ENCODE results near the gene ASRGL1.

Gene ASRGL1

GRCh38 chr11:62418136-62418535 lies 80.9 kb downstream of the ASRGL1 start:
- Histone ChIP-seq H4K20me1 (ENCODE audit: low read depth, low read length) (no peaks in the 10 kb centered on the region), H3K27ac (ENCODE audit: low read depth, low read length) (no peak overlapping the region), H3K9me3 (ENCODE audit: insufficient read depth, low read length) (no peaks in the 10 kb centered on the region), H3K27me3 (ENCODE audit: low read length) (no peaks in the 10 kb centered on the region), H3K4me3 (ENCODE audit: insufficient read depth, low read length, poor library complexity, severe bottlenecking) (no peak overlapping the region), H3K9ac (ENCODE audit: low read length) (no peak overlapping the region), H3F3A (ENCODE audit: insufficient read depth) (no peaks in the 10 kb centered on the region), H2AFZ (ENCODE audit: low read depth, low read length, severe bottlenecking) (no peak overlapping the region), H3K79me2 (ENCODE audit: insufficient read depth, low read length) (no peaks in the 10 kb centered on the region), H3K4me2 (ENCODE audit: low read depth, low read length, poor library complexity, severe bottlenecking) (no peak overlapping the region), H3K36me3 (ENCODE audit: low read length) (no peaks in the 10 kb centered on the region), H3K9me2 (replicated peaks; ENCODE audit: insufficient read depth, low read length) (no peaks in the 10 kb centered on the region)
- no peak for TF ChIP-seq CTCF (IDR thresholded peaks at IDR 0.05; ENCODE audit: insufficient read depth, low read length, poor library complexity, severe bottlenecking)
- TF ChIP-seq EZH2phosphoT487 (conservative IDR thresholded peaks at IDR 0.05; ENCODE audit: low read length), result no peak

- no peaks in the 10 kb centered on the region for H3K36me3 ChIP-seq (ENCODE audit: low read length)
- H3K27me3 ChIP-seq (ENCODE audit: low read length), result no peaks in the 10 kb centered on the region
- no peak within 1 kb of the TSS for H3K27ac ChIP-seq (ENCODE audit: low read depth, low read length)
- no peaks in the 10 kb centered on the region for H3K9me2 ChIP-seq (replicated peaks; ENCODE audit: insufficient read depth, low read length)
- no peaks in the 10 kb centered on the region for H3K79me2 ChIP-seq (ENCODE audit: insufficient read depth, low read length)
- TF ChIP-seq EZH2phosphoT487 (conservative IDR thresholded peaks at IDR 0.05; ENCODE audit: low read length), result no peak
- TF ChIP-seq CTCF (IDR thresholded peaks at IDR 0.05; ENCODE audit: insufficient read depth, low read length, poor library complexity, severe bottlenecking), result no peak
- H2AFZ ChIP-seq (ENCODE audit: low read depth, low read length, severe bottlenecking), result no peak within 1 kb of the TSS
- H3K4me2 ChIP-seq (ENCODE audit: low read depth, low read length, poor library complexity, severe bottlenecking), result no peak within 1 kb of the TSS
- H3K9ac ChIP-seq (ENCODE audit: low read length), result no peak within 1 kb of the TSS
- H3K9me3 ChIP-seq (ENCODE audit: insufficient read depth, low read length), result no peaks in the 10 kb centered on the region
- no peak within 1 kb of the TSS for H3K4me3 ChIP-seq (ENCODE audit: insufficient read depth, low read length, poor library complexity, severe bottlenecking)
- H3F3A ChIP-seq (ENCODE audit: insufficient read depth), result no peaks in the 10 kb centered on the region
- no peaks in the 10 kb centered on the region for H4K20me1 ChIP-seq (ENCODE audit: low read depth, low read length)
These were observed 81.5 kb downstream of the ASRGL1 start, which contains the start of gene SCGB1A1 for GRCh38 chr11:62418733-62419132. SCGB1A1 (plus strand) TSS chr11:62419033; CDS start chr11:62419096, 63 bp downstream.

GRCh38 chr11:62419314-62419929 lies 82.2 kb downstream of the ASRGL1 start:
- TF ChIP-seq CTCF (IDR thresholded peaks at IDR 0.05; ENCODE audit: insufficient read depth, low read length, poor library complexity, severe bottlenecking) (no peak), EZH2phosphoT487 (conservative IDR thresholded peaks at IDR 0.05; ENCODE audit: low read length) (no peak)
- no peak overlapping the region for H3K9ac ChIP-seq (ENCODE audit: low read length)
- no peak overlapping the region for H3K4me3 ChIP-seq (ENCODE audit: insufficient read depth, low read length, poor library complexity, severe bottlenecking)
- H3K79me2 ChIP-seq (ENCODE audit: insufficient read depth, low read length), result no peaks in the 10 kb centered on the region
- no peak overlapping the region for H3K27ac ChIP-seq (ENCODE audit: low read depth, low read length)
- no peaks in the 10 kb centered on the region for H3K9me2 ChIP-seq (replicated peaks; ENCODE audit: insufficient read depth, low read length)
- H3K4me2 ChIP-seq (ENCODE audit: low read depth, low read length, poor library complexity, severe bottlenecking), result no peak overlapping the region
- no peaks in the 10 kb centered on the region for H3F3A ChIP-seq (ENCODE audit: insufficient read depth)
- H3K9me3 ChIP-seq (ENCODE audit: insufficient read depth, low read length), result no peaks in the 10 kb centered on the region
- no peaks in the 10 kb centered on the region for H3K36me3 ChIP-seq (ENCODE audit: low read length)
- H2AFZ ChIP-seq (ENCODE audit: low read depth, low read length, severe bottlenecking), result no peak overlapping the region
- no peaks in the 10 kb centered on the region for H3K27me3 ChIP-seq (ENCODE audit: low read length)
- no peaks in the 10 kb centered on the region for H4K20me1 ChIP-seq (ENCODE audit: low read depth, low read length)

Measured in SU-DHL-6 (cell line).